IMR-90 (cell line): ENCODE results near the gene GABRG2. TPM values are rescaled to one million over a fixed set of nuclear protein-coding genes. Genes with fewer than 3 reads are reported as not detected.
"Not testable (repeated sequence)": the region's sequence is repeated elsewhere in the genome, so short reads cannot be mapped to it uniquely, and the experiment has no call there.

Experiments
- ATAC-seq: fragments of 200-7000 bp; cut with Tn5 transposase; 2 replicates; pipeline ENCODE4 v1.9.1; 2020; ENCODE audit warnings: low read depth, mild to moderate bottlenecking, moderate library complexity
- BruUV-seq: library from RNA; stranded (reverse); fragments of 400-500 nt; replicated peaks from 2 replicates; lab custom pipeline; 2021; lab: Mats Ljungman, UMichigan
- CTCF ChIA-PET: fragments of 300-600 bp; formaldehyde crosslinking; extraction: SDS; loops from one replicate; lab custom pipeline; 2021; ENCODE audit warnings: antibody characterized with exemption; lab: Yijun Ruan, JAX
- POLR2A ChIA-PET: fragments of 300-600 bp; sonication (Branson Sonifier 250); formaldehyde crosslinking; loops from one replicate; lab custom pipeline; 2022; ENCODE audit warnings: antibody characterized with exemption; ENCODE audit not compliant: unreplicated experiment; lab: Charles Lee
- DNase-seq: peaks from one replicate; pipeline ENCODE4 v3.0.0; 2013
- H2AFZ ChIP-seq: replicated peaks from 2 replicates; pipeline ENCODE3; 2013; ENCODE audit warnings: low read length, mild to moderate bottlenecking; ENCODE audit not compliant: poor library complexity
- H2AK5ac ChIP-seq: 2 replicates; pipeline ENCODE4 v1.6.1; 2013; ENCODE audit warnings: low read depth, low read length, inconsistent platforms
- H2AK9ac ChIP-seq: replicated peaks from 2 replicates; pipeline ENCODE3; 2013; ENCODE audit warnings: mild to moderate bottlenecking, low read depth, low read length, moderate library complexity; ENCODE audit not compliant: poor library complexity
- H2BK120ac ChIP-seq: 2 replicates; pipeline ENCODE4 v1.6.1; 2013; ENCODE audit warnings: low read depth, low read length, inconsistent platforms
- H2BK15ac ChIP-seq: 3 replicates; pipeline ENCODE4 v1.6.1; 2013; ENCODE audit warnings: low read depth, low read length, inconsistent platforms
- H2BK20ac ChIP-seq: 2 replicates; pipeline ENCODE4 v1.6.1; 2013; ENCODE audit warnings: low read depth, mild to moderate bottlenecking, inconsistent platforms, low read length, moderate library complexity
- H2BK5ac ChIP-seq: 2 replicates; pipeline ENCODE4 v1.6.1; 2013; ENCODE audit warnings: mild to moderate bottlenecking, low read depth, low read length, inconsistent platforms; ENCODE audit not compliant: poor library complexity, severe bottlenecking
- H3K14ac ChIP-seq: replicated peaks from 2 replicates; pipeline ENCODE4 v1.6.1; 2013; ENCODE audit warnings: low read depth, low read length, inconsistent platforms
- H3K18ac ChIP-seq: 2 replicates; pipeline ENCODE4 v1.6.1; 2013; ENCODE audit warnings: low read depth, low read length, control low read depth
- H3K23ac ChIP-seq: 2 replicates; pipeline ENCODE4 v1.6.1; 2013; ENCODE audit warnings: low read depth, low read length, inconsistent platforms
- H3K27ac ChIP-seq: 2 replicates; pipeline ENCODE4 v1.5.1; 2013; ENCODE audit warnings: mild to moderate bottlenecking, control low read depth, low read length; ENCODE audit not compliant: insufficient read depth
- H3K27me3 ChIP-seq: 2 replicates; pipeline ENCODE4 v1.6.1; 2013; ENCODE audit warnings: low read length; ENCODE audit not compliant: control insufficient read depth, insufficient read depth
- H3K36me3 ChIP-seq: 2 replicates; pipeline ENCODE4 v1.6.1; 2013; ENCODE audit warnings: low read length, mixed read lengths; ENCODE audit not compliant: control insufficient read depth, insufficient read depth
- H3K4ac ChIP-seq: 2 replicates; pipeline ENCODE4 v1.6.1; 2013; ENCODE audit warnings: low read depth, low read length, inconsistent platforms
- H3K4me1 ChIP-seq: 2 replicates; pipeline ENCODE4 v1.6.1; 2013; ENCODE audit warnings: low read length, mixed read lengths; ENCODE audit not compliant: control insufficient read depth, insufficient read depth
- H3K4me2 ChIP-seq: 2 replicates; pipeline ENCODE4 v1.6.1; 2013; ENCODE audit warnings: low read depth, mild to moderate bottlenecking, control low read depth, low read length, moderate library complexity
- H3K4me3 ChIP-seq: 2 replicates; pipeline ENCODE4 v1.5.1; 2013; ENCODE audit warnings: low read depth, mild to moderate bottlenecking, control low read depth, low read length, moderate library complexity; ENCODE audit not compliant: insufficient read depth
- H3K56ac ChIP-seq: 2 replicates; pipeline ENCODE4 v1.6.1; 2013; ENCODE audit warnings: low read length, inconsistent platforms; ENCODE audit not compliant: insufficient read depth; ENCODE audit errors: extremely low read depth
- H3K79me1 ChIP-seq, 2 experiments: 2 replicates each; pipeline ENCODE4 v1.6.1; 2013; ENCODE audit warnings: low read length in 2 of 2, inconsistent platforms in 1 of 2, low read depth in 1 of 2
- H3K9ac ChIP-seq: 2 replicates; pipeline ENCODE4 v1.6.1; 2013; ENCODE audit warnings: low read depth, low read length, control low read depth
- H3K9me1 ChIP-seq: 2 replicates; pipeline ENCODE4 v1.6.1; 2013; ENCODE audit warnings: low read length, inconsistent platforms; ENCODE audit not compliant: insufficient read depth
- H3K9me3 ChIP-seq: 2 replicates; pipeline ENCODE4 v1.6.1; 2013; ENCODE audit warnings: low read length; ENCODE audit not compliant: control insufficient read depth, insufficient read depth
- H4K20me1 ChIP-seq: 2 replicates; pipeline ENCODE4 v1.6.1; 2013; ENCODE audit warnings: low read length, inconsistent platforms; ENCODE audit not compliant: insufficient read depth
- H4K5ac ChIP-seq: 2 replicates; pipeline ENCODE4 v1.6.1; 2013; ENCODE audit warnings: mild to moderate bottlenecking, low read depth, low read length, control low read depth
- H4K8ac ChIP-seq, 2 experiments: 2 replicates each; pipeline ENCODE4 v1.6.1; 2013; ENCODE audit warnings: low read depth in 2 of 2, low read length in 2 of 2, control low read depth in 1 of 2, inconsistent platforms in 1 of 2
- H4K91ac ChIP-seq: 2 replicates; pipeline ENCODE4 v1.6.1; 2013; ENCODE audit warnings: low read depth, low read length, inconsistent platforms; ENCODE audit not compliant: insufficient read depth
- WGBS, 2 experiments: methylation state at CpG; one replicate each; pipeline versions ENCODE4 v1.1.5 to v1.1.7; 2013; ENCODE audit warnings: missing lambda C conversion rate in 2 of 2; ENCODE audit not compliant: insufficient read length in 1 of 2; ENCODE audit errors: extremely low coverage in 2 of 2; 5-methylcytosine and 5-hydroxymethylcytosine counted together
- dilution Hi-C: fragments of 300-500 bp; cut with HindIII; formaldehyde crosslinking; loops from one replicate; pipeline ENCODE4 v1.14.3; 2018; ENCODE audit warnings: low sequenced_read_pairs; ENCODE audit not compliant: unreplicated experiment
- in situ Hi-C: fragments of 300-500 bp; cut with MboI; formaldehyde crosslinking; loops from 3 replicates; pipeline ENCODE4 v1.14.3; 2019; ENCODE audit warnings: low sequenced_read_pairs, inconsistent platforms, mixed read lengths
- intact Hi-C: fragments of 100-400 bp; cut with micrococcal nuclease; formaldehyde crosslinking; loops from 2 replicates; pipeline ENCODE4 v1.10.0; 2022
- polyA plus RNA-seq, 3 experiments: library from polyadenylated mRNA; depleted of rRNA; stranded (reverse); fragments of >200 nt; gene quantifications; 2 replicates each; pipeline ENCODE4 v1.2.3, GENCODE V29; 2012; ENCODE audit warnings: low replicate concordance in 1 of 3
- total RNA-seq: library from RNA; depleted of rRNA; stranded (reverse); fragments of >200 nt; gene quantifications from 2 replicates; pipeline ENCODE4 v1.2.3, GENCODE V29; 2012

Gene GABRG2
- total and polyA plus RNA-seq, 2 of the 4 experiments (the other 2 are of a cell fraction), result not detected

DNA sequence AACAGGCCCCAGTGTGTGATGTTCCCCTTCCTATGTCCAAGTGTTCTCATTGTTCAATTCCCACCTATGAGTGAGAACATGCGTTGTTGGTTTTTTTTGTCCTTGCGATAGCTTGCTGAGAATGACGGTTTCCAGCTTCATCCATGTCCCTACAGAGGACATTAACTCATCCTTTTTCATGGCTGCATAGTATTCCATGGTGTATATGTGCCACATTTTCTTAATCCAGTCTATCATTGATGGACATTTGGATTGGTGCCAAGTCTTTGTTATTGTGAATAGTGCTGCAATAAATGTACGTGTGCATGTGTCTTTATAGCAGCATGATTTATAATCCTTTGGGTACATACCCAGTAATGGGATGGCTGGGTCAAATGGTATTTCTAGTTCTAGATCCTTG, 12.5 kb upstream of the GABRG2 start:
- not testable (repeated sequence) for H3K4me1 ChIP-seq

More for the DNA sequence above, 12.5 kb upstream of the GABRG2 start:
- POLR2A ChIA-PET, H3K4me3 ChIP-seq, H3K9me1 ChIP-seq, BruUV-seq, H3K14ac ChIP-seq, H2AK5ac ChIP-seq, H4K5ac ChIP-seq, H2BK120ac ChIP-seq, H3K9me3 ChIP-seq, DNase-seq, H3K9ac ChIP-seq, H3K4ac ChIP-seq, H3K36me3 ChIP-seq, H2BK5ac ChIP-seq, H3K18ac ChIP-seq, ATAC-seq, CTCF ChIA-PET, H3K23ac ChIP-seq, in situ Hi-C loops, H3K4me2 ChIP-seq, H2BK20ac ChIP-seq, H3K27ac ChIP-seq, H4K91ac ChIP-seq, H4K8ac ChIP-seq, H3K79me1 ChIP-seq, H4K20me1 ChIP-seq, H3K56ac ChIP-seq, H2AK9ac ChIP-seq, intact Hi-C loops, H2AFZ ChIP-seq, H2BK15ac ChIP-seq, H3K27me3 ChIP-seq, dilution Hi-C loops: not testable (repeated sequence)
- WGBS, 2 experiments, result no CpG with 5 or more reads among the region's 4 CpGs
